ENCODE results near the gene GPR108.

- TF ChIP-seq EZH2phosphoT487 (IDR thresholded peaks at IDR 0.05; ENCODE audit: low read depth, severe bottlenecking, unreplicated experiment) (no peak), CTCF (IDR thresholded peaks at IDR 0.05; ENCODE audit: poor library complexity) (no peak), EZH2 (IDR thresholded peaks at IDR 0.05; ENCODE audit: borderline replicate concordance) (no peak)
These were observed 24.4 kb downstream of the GPR108 start for GRCh38 chr19:6712692-6713670.

Data from hepatocyte (in vitro differentiated cells).